HTR-8/SVneo (cell line): Measurements from ENCODE around the gene LIMS2.

Experiments used
- DNase-seq: peaks from one replicate; pipeline ENCODE4 v3.0.0; 2011; ENCODE audit warnings: low spot score, mixed read lengths; ENCODE audit not compliant: insufficient read length
- FAIRE-seq: peaks from 2 replicates; lab custom pipeline; 2011; peaks lifted over from hg19 to GRCh38; lab: Jason Lieb, UNC

The LIMS2 gene

DNA sequence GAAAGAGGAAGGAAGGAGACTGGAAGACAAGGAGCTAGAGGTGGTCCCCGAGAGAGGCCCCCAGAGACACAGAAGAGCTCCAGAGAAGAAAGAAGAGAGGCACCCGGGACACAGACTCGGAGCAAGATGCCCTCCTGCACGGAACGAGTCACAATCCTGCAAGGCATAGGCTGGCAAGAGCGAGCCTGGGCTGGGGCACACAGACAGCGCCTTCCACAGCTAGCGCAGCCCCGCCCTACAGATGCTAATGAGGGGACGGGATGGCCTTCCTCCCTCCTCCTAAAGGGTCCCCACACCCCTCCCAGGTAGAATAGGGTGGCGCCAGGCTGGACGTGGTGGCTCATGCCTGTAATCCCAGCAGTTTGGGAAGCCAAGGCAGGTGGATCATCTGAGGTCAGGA lies 49.2 kb downstream of the LIMS2 start:
- FAIRE-seq, result no peak
- DNase-seq, result no peak

DNA sequence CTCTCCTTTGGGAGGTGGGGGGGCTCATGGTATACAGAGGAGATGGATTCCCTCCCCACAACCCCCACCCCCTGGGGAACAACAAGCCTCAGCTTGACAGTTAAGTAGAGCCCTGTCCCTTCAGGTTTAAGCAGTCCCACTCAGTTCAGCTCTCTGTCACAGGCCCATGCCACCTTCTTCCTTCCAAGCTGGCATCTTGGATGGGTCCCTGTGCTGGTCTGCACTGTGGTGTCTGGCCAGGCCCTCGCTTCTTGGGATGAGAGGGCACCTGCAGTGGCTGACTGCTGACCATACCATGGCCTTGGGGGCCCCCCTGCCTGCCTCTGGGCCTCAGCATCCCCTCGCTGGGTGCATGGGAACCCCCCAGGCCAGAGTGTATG lies 49.8 kb downstream of the LIMS2 start:
- no peak for DNase-seq
- no peak for FAIRE-seq

DNA sequence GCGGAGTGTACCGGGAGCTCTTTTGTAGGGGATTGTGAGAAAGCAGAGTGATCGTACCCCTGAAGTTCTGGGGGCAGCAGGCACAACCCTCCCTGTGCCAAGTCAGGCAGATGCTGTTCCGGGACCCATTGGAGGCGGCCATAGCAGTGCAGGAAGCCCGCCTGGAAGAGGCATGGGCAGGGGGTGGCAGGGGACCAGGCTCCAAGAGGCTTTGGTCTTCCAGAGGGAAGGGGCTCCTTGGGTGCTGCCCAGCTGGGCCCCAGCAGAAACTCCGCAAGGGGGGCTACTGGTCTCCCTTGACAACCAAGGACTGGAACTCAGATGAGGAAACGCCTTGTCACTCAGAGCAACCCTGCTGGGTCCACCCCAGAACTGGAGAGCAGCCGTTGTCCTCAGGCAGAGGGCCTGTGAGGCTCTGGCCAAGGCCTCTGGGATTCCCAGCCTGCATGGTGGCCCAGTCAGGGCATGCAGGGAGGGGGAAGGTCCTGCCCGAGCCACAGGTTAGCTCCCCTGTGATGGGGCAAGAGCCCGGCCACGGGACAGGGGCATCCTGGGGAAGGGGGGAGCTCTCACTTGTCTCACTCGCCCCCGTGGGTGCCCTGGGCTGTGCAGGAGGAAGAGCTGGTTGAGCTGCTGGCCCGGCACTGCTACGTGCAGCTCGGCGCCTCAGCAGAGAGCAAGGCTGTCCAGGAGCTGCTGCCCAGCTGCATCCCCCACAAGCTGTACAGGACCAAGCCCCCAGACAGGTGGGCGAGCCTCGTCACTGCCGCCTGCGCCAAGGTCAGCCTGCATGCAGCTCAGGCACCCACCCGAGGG lies 50.4 kb downstream of the LIMS2 start:
- no peak for FAIRE-seq

DNA sequence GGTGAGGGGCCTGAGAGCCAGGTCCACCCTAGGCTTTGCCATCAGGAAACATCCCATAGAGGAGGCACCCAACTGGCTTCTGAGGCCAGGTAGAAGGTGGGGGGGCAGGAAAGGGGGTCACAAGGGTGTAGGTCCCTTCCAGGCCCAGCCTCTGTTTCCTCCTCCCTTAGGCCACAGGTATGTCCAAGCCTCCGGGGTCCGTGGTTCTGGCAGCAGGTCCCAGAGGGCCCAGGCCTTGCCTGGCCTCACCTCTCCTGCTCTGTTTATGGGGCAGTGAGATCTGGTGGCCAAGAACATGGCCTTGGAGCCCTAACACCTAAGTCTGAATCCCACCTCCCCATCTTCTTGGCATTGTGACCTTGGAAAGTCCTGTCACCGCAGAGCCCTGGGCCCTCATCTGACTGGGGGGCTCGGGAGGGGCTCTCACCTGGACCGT lies 51.0 kb downstream of the LIMS2 start:
- no peak for FAIRE-seq

More for the DNA sequence above, 50.4 kb downstream of the LIMS2 start:
- no peak for DNase-seq

DNA sequence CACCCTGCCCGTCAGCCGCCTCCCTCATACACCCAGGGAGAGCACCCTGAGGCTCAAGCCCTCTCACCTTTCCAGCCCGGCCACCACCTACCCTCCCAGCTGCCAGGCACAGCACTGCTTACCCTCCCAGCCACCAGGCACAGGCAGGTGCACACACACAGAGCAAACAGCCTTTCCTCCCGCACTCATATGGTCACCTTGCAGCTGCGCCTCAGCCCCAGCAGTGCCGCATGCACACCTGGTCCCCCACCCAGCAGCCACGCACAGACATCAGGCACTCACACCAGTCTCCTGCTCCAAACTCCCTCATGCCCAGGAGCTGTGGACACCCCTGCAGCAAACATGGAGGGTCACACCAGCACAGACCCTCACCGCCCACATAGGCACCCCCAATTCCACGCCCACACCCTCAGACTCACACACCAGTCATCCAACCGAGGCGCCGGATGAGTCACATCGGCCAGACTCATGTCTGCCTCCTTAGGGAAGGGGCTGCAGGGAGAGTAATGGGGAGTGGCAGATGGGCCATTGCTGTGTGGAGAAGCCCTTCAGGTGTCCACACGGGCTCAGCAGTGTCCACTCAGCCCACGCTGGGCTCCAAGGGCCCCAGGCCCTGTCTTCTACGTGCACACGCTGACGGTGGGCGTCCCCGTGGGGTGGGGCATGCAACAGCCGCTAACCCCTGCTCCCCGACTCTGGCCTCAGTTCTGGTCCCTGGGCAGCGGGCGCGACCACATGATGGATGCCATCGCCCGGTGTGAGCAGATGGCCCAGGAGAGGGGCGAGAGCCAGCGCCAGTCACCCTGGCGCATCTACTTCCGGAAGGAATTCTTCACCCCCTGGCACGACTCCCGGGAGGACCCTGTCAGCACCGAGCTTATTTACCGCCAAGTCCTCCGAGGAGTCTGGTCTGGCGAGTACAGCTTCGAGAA lies 51.7 kb downstream of the LIMS2 start:
- FAIRE-seq (peak; percentile 93), DNase-seq (peak; percentile 53)

More for the DNA sequence above, 51.0 kb downstream of the LIMS2 start:
- no peak for DNase-seq

DNA sequence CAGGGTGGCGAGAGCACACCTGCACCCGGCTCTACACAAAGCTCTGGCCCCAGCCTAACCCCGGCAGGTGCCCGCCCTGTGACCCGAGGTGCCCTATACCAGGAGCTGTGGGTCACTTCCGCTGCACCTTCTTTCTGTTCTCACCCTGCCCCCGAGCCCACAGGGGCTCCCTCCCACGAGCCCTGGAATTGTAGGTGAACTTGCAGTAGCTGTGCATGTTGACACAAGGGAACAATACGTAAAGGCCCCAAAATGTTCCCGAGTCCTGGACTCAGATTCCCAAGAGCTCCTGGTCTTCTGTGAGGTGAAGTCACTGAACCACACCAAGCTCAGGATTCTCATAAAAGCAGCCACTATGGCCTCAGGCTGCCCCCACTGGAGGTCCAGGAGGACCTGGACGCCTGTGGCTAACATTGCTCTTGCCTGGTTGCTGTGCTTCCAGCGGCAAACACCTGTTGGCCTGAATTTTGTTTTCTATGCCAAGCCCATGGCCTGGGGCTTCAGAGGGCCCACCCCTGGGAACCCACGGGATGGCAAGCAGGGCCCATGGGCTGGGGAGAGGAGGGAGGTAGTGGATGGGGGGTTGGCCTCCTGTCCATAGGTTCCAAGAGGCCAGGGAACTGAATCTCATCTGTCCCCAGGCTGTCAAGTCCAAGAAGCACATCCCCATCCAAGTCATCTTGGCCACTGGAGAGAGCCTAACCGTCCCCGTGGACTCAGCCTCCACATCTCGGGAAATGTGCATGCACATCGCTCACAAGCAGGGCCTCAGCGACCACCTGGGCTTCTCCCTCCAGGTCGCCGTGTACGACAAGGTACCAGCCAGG lies 52.6 kb downstream of the LIMS2 start:
- FAIRE-seq (no peak), DNase-seq (no peak)

DNA sequence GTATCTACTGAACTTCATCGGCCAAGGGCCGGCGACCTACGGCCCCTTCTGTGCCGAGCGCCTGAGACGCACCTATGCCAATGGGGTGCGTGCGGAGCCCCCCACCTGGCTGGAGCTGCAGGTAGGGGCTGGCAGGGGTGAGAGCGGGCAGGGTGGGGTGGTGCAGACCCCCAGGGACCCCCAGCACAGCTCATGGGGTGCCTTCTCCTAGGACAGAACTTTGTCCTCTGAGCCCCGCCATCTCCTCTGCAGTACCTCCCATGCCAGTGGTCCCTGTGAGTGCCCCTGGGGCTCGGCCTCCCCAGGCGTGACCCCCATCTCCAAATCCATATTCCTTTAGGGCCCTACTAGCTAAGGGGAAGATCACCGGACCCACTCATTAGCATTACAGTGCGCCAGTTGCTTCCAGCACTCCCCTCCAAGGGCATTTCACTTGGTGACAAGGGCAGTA lies 53.3 kb downstream of the LIMS2 start:
- FAIRE-seq, result no peak
- DNase-seq, result no peak

DNA sequence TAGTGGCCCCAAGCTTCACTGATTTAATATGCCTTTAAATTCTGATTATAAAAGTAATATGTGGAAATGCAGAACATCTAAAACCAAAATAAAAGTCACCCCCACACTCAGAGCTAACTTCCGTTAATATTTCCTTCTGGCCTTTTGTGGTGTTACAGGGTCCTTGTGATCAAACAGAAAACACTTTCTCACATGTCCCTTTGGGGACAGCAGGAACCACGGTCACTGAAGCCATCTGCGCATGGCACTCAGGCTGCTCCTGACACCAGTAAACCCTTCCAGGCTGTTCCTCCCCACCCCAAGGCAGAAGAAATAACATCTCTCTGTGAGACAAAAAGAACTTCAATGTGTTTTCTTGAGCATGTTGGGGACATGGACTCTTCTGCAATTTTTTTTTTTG lies 54.5 kb downstream of the LIMS2 start:
- FAIRE-seq (no peak), DNase-seq (no peak)

DNA sequence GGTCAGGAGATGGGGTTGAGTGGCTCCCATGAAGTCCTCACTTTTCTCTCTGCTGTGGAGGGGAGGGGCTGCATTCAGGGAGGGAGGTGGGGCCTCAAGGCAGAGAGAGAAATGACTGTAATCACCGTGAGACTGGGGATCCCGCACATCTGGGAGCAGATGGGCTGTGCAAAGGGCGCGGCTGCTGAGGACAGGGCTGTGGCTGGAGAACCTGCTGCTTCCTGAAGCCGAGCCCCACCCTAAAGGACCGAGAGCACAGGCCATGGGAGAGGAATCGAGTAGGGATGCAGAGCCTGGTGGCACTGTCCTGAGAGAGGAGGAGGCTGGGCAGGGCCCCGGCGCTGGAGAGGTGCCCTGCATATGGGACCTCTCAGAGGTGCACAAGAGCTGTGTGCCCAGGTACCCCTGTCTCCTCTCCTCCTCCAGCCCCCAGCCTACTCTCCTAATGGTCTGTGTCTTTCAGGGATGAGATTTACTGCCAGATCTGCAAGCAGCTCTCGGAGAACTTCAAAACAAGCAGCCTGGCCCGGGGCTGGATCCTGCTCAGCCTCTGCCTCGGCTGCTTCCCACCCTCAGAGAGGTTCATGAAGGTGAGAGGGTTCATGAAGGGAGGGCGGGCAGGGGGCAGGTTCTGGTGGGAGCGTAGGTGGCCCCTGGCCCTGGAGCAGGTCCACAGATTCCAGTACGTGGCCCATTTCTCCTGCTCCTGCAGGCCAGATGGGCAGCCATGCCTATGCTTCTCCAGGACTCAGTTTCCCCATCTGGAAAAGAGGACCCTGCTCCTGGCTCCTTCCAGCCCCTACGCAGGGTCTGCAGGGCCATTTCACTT lies 55.2 kb downstream of the LIMS2 start:
- DNase-seq, result no peak
- no peak for FAIRE-seq

DNA sequence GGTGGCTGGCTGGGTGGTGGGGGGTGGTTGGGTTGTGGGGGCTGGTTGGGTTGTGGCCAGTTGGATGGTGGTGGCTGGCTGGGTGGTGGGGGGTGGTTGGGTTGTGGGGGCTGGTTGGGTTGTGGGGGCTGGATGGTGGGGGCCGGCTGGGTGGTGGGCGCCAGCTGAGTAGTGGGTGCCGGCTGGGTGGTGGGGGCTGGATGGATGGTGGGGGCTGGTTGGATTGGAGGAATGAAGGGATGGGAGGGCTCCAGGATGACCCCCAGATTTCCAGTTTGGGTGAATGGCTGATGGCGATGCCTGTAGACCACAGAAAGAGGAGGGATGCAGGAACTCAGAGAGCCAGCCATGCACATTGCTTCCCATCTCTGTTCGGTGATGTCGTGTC lies 56.1 kb downstream of the LIMS2 start:
- DNase-seq (no peak), FAIRE-seq (peak; percentile 51)

DNA sequence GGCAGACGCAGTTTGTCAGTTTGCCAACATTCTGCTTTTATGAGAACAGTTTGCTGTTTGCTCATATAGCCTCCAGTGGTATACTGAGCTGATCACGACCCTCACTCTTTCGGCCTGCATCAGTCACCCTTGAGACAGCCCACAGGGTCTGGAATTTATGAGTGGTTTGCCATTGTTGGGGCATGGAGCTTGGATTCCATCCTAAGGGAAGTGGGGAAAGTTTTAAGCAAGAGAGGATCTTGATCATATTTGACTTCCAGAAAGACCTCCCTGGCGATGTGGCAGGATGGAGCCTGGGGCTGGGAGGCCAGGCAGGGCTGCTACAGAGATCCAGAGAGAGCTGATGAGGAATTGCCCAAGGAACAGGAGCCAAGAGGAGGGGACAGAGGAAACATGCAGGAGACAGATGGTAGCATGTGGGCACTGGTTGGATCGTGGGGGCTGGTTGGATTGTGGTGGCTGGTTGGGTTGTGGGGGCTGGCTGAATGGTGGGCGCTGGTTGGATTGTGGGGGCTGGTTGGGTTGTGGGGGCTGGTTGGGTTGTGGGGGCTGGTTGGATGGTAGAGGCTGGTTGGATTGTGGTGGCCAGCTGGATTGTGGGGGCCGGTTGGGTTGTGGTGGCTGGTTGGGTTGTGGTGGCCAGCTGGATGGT lies 56.7 kb downstream of the LIMS2 start:
- FAIRE-seq, result no peak
- no peak for DNase-seq

DNA sequence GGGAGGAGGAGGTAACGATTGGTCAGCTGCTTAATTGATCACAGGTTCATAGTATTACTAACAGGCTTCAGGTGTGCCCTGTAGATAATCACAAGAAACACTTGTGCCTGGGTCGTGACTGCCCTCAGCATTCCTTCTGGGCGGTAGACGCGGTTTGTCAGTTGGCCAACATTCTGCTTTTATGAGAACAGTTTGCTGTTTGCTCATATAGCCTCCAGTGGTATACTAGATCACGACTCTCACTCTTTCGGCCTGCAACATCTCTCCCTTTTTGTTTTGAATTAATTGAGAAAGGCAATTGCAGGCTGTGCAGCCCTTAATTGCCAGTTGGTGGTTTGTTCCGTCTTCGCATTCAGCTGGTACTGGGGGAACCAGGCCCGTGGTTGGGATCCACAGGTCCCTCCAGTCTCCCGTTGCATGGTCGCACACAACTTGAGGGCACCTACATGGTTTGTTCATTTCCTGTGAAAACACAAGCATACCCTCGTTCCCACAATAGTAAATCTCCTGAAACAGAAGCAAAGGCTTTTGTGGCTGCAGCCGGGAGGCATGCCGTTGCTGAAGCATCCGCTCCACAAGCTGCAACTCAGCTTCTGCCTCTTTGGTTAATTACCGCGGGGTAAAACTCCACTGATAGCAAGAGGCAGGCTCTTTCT lies 59.7 kb downstream of the LIMS2 start:
- no peak for FAIRE-seq
- no peak for DNase-seq

DNA sequence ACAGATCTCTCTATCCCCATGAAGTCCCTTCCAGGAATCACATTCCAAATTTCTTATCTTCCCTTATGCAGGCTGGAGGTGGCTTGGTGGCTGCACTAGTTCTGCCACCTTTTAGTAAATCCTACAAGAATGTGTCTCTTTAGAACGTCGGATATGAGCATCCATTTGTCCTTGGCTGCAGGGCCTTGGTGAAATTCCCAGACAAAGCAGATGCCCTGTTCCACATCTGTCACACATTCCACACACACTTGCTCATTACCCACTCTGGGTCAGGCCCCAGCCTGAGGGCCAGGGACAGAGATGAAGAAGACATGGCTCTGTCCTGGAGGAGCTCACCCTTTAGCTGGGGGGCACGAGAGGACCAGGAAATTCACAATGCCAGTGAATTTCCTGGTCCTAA lies 60.6 kb downstream of the LIMS2 start:
- DNase-seq (no peak), FAIRE-seq (no peak)

DNA sequence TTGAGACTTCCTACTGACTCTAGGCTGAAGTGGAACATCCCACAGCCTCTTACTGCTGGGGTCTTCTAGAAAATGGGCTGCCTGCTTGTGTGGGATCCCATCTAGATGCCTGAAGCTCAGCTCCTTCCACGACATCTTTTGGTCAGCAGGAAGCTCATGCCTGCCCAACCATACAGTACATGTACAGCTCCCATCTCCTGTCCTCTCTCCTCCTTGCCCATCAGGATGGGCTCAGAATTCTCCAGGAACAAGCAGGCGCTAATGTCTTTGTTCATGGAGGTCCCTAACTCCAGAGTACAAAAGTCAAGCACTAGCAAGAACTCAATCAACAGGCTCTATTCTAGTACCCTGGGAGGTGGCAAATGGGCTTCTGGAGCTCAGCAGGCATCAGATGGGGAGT lies 61.1 kb downstream of the LIMS2 start:
- DNase-seq, result no peak
- no peak for FAIRE-seq

DNA sequence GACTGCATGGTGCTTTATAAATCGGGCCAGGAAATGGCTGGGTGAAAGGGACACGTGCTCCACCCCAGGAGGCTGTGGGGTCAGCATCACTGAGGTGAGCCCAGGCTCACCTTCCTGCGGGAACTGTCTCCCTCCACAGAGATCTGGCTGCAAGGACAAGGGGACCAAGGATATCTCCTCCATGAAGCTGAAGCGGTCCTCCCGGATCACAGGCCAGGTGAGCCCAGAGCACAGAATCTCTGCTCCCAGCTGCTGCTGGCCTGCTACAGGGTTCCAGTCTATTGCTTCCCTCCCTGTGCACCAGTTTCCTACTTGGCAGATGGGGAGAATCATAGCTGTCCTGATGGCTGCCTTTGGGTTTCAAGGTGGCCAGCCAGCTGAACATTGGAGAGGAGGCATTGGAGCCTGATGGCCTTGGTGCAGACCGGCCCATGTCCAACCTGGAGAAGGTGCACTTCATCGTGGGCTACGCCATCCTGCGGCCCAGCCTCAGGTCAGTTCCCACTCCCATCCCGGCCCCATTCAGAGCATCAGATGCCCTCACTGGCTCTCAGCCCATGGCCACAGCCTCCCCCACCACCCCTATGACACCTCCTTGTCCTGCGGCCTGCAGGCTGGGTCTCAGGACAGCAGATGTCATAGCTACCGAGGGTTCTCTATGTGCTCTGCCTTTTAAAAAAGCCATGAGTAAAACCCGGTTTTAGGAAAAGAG lies 63.1 kb downstream of the LIMS2 start:
- DNase-seq, result no peak
- no peak for FAIRE-seq

DNA sequence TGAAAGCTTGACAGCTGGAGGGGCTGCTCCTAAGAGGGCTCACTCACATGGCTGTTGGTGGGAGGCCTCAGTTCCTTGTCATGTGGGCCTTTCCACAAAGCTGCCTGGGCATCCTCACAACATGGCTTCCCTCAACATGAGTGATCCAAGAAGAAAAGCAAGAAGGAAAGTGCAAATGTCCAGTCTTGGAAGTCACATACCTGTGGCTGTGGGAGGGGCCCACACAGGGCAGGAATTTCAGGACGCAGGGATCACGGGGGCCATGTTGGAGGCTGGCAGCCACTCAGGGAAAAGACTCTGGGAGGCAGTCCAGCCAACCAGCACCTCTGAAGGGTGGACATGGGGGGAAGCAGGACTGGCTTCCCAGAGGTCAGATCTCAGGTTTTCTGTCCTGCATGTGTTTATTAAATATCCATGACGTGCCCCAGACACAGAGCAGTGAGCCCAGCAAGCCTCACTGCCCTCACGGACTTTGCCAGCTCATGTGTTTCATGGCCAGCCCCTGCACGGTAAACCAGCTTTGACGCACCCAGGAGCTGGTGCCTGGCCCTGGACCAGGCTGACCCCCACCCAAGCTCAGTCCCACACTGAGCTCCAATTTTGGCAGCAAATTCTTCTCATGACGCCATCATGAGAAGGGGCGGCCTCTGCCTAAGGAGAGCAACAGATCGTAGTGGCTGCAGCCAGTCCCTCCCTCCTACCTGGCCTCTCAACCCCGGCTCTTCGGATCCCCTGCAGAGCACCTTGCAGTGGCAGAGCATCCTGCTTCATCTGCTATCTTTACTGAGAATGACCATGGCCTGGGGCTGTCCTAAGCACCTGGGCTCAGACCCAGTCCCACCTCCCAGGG lies 64.0 kb downstream of the LIMS2 start:
- FAIRE-seq (no peak), DNase-seq (no peak)

DNA sequence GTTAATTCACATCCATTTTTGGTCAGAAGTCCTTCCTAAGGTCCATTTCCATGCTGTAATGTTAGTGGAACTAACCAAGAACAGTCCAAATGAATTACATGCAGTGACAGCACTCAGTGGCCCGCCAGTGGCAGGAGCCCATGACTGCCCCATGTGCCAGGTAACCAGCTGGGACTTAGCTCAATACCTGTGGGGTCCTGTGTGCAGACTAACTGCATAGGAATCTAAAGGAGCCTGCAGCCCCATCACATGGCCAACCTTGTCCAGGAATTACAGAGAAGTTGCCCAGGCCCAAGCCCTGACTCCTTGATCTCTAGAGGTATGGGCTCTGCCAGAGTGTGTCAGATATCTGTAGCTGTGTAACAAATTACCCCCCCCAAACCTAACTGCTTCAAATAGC lies 64.8 kb downstream of the LIMS2 start:
- DNase-seq (no peak), FAIRE-seq (no peak)
